Trophoblast cell (in vitro differentiated cells and primary cell): Measurements from ENCODE around the gene TEX13A.
"Not testable (repeated sequence)": the region's sequence is repeated elsewhere in the genome, so short reads cannot be mapped to it uniquely, and the experiment has no call there.

Source experiments
- DNase-seq, 2 donors: peaks; one replicate each; pipeline ENCODE4 v3.0.0-alpha.2; 2016
- H2AFZ ChIP-seq: 2 replicates; pipeline ENCODE4 v1.6.1; 2013; ENCODE audit warnings: low read length, moderate library complexity, mild to moderate bottlenecking; ENCODE audit not compliant: insufficient read depth, poor library complexity
- H2AK5ac ChIP-seq: 2 replicates; pipeline ENCODE4 v1.6.1; 2013; ENCODE audit warnings: mild to moderate bottlenecking, low read length
- H2BK120ac ChIP-seq: 2 replicates; pipeline ENCODE4 v1.6.1; 2013; ENCODE audit warnings: low read length, mild to moderate bottlenecking, moderate library complexity; ENCODE audit not compliant: insufficient read depth, poor library complexity
- H2BK12ac ChIP-seq: 2 replicates; pipeline ENCODE4 v1.6.1; 2013; ENCODE audit warnings: mild to moderate bottlenecking, low read length, moderate library complexity
- H2BK5ac ChIP-seq: 2 replicates; pipeline ENCODE4 v1.6.1; 2013; ENCODE audit warnings: low read length, low read depth, moderate library complexity, mild to moderate bottlenecking; ENCODE audit not compliant: poor library complexity
- H3K14ac ChIP-seq: 2 replicates; pipeline ENCODE4 v1.6.1; 2013; ENCODE audit warnings: mild to moderate bottlenecking, low read length
- H3K18ac ChIP-seq: 2 replicates; pipeline ENCODE4 v1.6.1; 2013; ENCODE audit warnings: mild to moderate bottlenecking, low read length
- H3K23ac ChIP-seq: 2 replicates; pipeline ENCODE4 v1.6.1; 2013; ENCODE audit warnings: low read length
- H3K27ac ChIP-seq: 2 replicates; pipeline ENCODE4 v1.5.1; 2013; ENCODE audit warnings: low read depth, mild to moderate bottlenecking, inconsistent platforms, low read length, moderate library complexity
- H3K27me3 ChIP-seq: 2 replicates; pipeline ENCODE4 v1.6.1; 2013; ENCODE audit warnings: inconsistent platforms, mild to moderate bottlenecking, low read length, moderate library complexity; ENCODE audit not compliant: insufficient read depth
- H3K36me3 ChIP-seq, 2 experiments: 1 replicate in 1 of 2; 2 replicates in 1 of 2; pipeline ENCODE4 v1.6.1; 2013; ENCODE audit warnings: low read length in 2 of 2, mild to moderate bottlenecking in 2 of 2, moderate library complexity in 1 of 2; ENCODE audit not compliant: insufficient read depth in 2 of 2, control insufficient read depth in 1 of 2
- H3K4ac ChIP-seq: 2 replicates; pipeline ENCODE4 v1.6.1; 2013; ENCODE audit warnings: low read depth, mild to moderate bottlenecking, low read length, moderate library complexity
- H3K4me1 ChIP-seq, 2 experiments: 1 replicate in 1 of 2; 2 replicates in 1 of 2; pipeline ENCODE4 v1.6.1; 2013; ENCODE audit warnings: low read length in 2 of 2, mild to moderate bottlenecking in 2 of 2, moderate library complexity in 1 of 2; ENCODE audit not compliant: insufficient read depth in 2 of 2, control insufficient read depth in 1 of 2
- H3K4me2 ChIP-seq: 2 replicates; pipeline ENCODE4 v1.6.1; 2013; ENCODE audit warnings: inconsistent platforms, mild to moderate bottlenecking, low read length, moderate library complexity
- H3K4me3 ChIP-seq: 2 replicates; pipeline ENCODE4 v1.5.1; 2013; ENCODE audit warnings: mild to moderate bottlenecking, low read depth, low read length, inconsistent platforms
- H3K79me1 ChIP-seq: one replicate; pipeline ENCODE4 v1.6.1; 2013; ENCODE audit warnings: low read length
- H3K79me2 ChIP-seq: 2 replicates; pipeline ENCODE4 v1.6.1; 2013; ENCODE audit warnings: low read length, mild to moderate bottlenecking; ENCODE audit not compliant: control insufficient read depth, insufficient read depth, poor library complexity
- H3K9ac ChIP-seq: 2 replicates; pipeline ENCODE4 v1.6.1; 2013; ENCODE audit warnings: mild to moderate bottlenecking, low read length
- H3K9me3 ChIP-seq: 2 replicates; pipeline ENCODE4 v1.6.1; 2013; ENCODE audit warnings: low read depth, mild to moderate bottlenecking, control low read depth, inconsistent platforms, low read length; ENCODE audit not compliant: insufficient read depth
- H4K12ac ChIP-seq: 2 replicates; pipeline ENCODE4 v1.6.1; 2013; ENCODE audit warnings: low read depth, mild to moderate bottlenecking, low read length, moderate library complexity
- H4K8ac ChIP-seq: 2 replicates; pipeline ENCODE4 v1.6.1; 2013; ENCODE audit warnings: low read depth, mild to moderate bottlenecking, low read length, moderate library complexity
- H4K91ac ChIP-seq: one replicate; pipeline ENCODE4 v1.6.1; 2013; ENCODE audit warnings: low read depth, mild to moderate bottlenecking, low read length, moderate library complexity
- WGBS: extraction: QIAGEN DNeasy Blood & Tissue Kit; methylation state at CpG from one replicate; pipeline ENCODE4 v1.1.7; 2013; ENCODE audit warnings: missing lambda C conversion rate; ENCODE audit not compliant: insufficient read length, insufficient coverage; ENCODE audit errors: extremely low coverage; 5-methylcytosine and 5-hydroxymethylcytosine counted together

TEX13A gene

GRCh38 chrX:105241056-105241455 is 20.6 kb upstream of the TEX13A start:
- H3K9ac ChIP-seq: no peak overlapping the region
- no peak for DNase-seq
- no peak overlapping the region for H4K91ac ChIP-seq
- no peaks in the 10 kb centered on the region for H3K79me1 ChIP-seq
- no peak overlapping the region for H2BK5ac ChIP-seq
- WGBS: no CpG with 5 or more reads among the region's 2 CpGs
- no peak overlapping the region for H3K4me2 ChIP-seq
- no peaks in the 10 kb centered on the region for H3K27me3 ChIP-seq
- no peak overlapping the region for H2BK120ac ChIP-seq
- H3K79me2 ChIP-seq: no peaks in the 10 kb centered on the region
- no peak overlapping the region for H3K14ac ChIP-seq
- no peak overlapping the region for H4K12ac ChIP-seq
- no peak overlapping the region for H2AFZ ChIP-seq
- H3K4ac ChIP-seq: no peak overlapping the region
- H3K36me3 ChIP-seq: no peaks in the 10 kb centered on the region
- no peaks in the 10 kb centered on the region for H3K9me3 ChIP-seq
- no peak overlapping the region for H2AK5ac ChIP-seq
- no peak overlapping the region for H3K27ac ChIP-seq
- H4K8ac ChIP-seq: no peak overlapping the region
- no peak overlapping the region for H3K4me3 ChIP-seq
- H2BK12ac ChIP-seq: no peak overlapping the region
- H3K23ac ChIP-seq: no peak overlapping the region
- H3K18ac ChIP-seq: no peak overlapping the region
- H3K4me1 ChIP-seq: no peaks in the 10 kb centered on the region

GRCh38 chrX:105237407-105237806 is 16.9 kb upstream of the TEX13A start:
- no CpG with 5 or more reads among the region's 3 CpGs for WGBS
- H3K4ac ChIP-seq, H3K79me1 ChIP-seq, H4K12ac ChIP-seq, H3K18ac ChIP-seq, H2BK12ac ChIP-seq, H3K79me2 ChIP-seq, H2BK5ac ChIP-seq, H3K23ac ChIP-seq, H2AK5ac ChIP-seq, H3K9me3 ChIP-seq, H2BK120ac ChIP-seq, H3K9ac ChIP-seq, DNase-seq, H3K14ac ChIP-seq, H4K91ac ChIP-seq, H3K4me2 ChIP-seq, H3K4me1 ChIP-seq, H4K8ac ChIP-seq, H3K27ac ChIP-seq, H2AFZ ChIP-seq, H3K4me3 ChIP-seq, H3K27me3 ChIP-seq, H3K36me3 ChIP-seq: not testable (repeated sequence)

DNA sequence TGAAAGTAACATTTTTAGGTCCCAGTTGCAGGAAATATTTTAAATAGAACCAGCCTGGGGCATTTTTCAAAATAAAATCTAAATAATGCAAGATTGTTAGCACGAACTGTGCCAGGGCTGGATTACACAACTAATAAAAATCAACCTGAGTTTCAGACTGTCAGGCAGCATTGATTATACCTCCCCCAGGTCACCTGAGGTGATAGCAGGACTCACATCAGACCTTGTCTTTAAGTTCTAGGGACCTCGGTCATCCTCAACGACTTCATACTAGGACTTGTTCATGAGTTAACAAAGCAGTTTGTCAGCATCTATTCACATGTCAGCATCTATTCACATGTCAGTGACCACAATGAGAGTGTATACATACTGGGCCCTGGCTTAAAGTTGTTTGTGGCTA is 8.7 kb upstream of the TEX13A start:
- H3K23ac ChIP-seq: no peak overlapping the region
- H4K12ac ChIP-seq: no peak overlapping the region
- no CpG with 5 or more reads among the region's 3 CpGs for WGBS
- H2BK120ac ChIP-seq: no peak overlapping the region
- no peak overlapping the region for H3K14ac ChIP-seq
- no peak overlapping the region for H2AFZ ChIP-seq
- no peak overlapping the region for H3K27ac ChIP-seq
- no peak overlapping the region for H3K18ac ChIP-seq
- no peak overlapping the region for H2AK5ac ChIP-seq
- H4K91ac ChIP-seq: no peak overlapping the region
- no peaks in the 10 kb centered on the region for H3K36me3 ChIP-seq
- no peaks in the 10 kb centered on the region for H3K27me3 ChIP-seq
- DNase-seq: no peak
- no peak overlapping the region for H3K4me3 ChIP-seq
- no peaks in the 10 kb centered on the region for H3K79me1 ChIP-seq
- H3K4me2 ChIP-seq: no peak overlapping the region
- no peak overlapping the region for H2BK5ac ChIP-seq
- no peak overlapping the region for H4K8ac ChIP-seq
- no peak overlapping the region for H2BK12ac ChIP-seq
- no peaks in the 10 kb centered on the region for H3K4me1 ChIP-seq
- no peak overlapping the region for H3K9ac ChIP-seq
- H3K9me3 ChIP-seq: no peaks in the 10 kb centered on the region
- H3K4ac ChIP-seq: no peak overlapping the region
- H3K79me2 ChIP-seq: no peaks in the 10 kb centered on the region

- H3K4ac ChIP-seq: no peak overlapping the region
- WGBS: no CpG with 5 or more reads among the region's 2 CpGs
- H3K4me2 ChIP-seq: no peak overlapping the region
- no peaks in the 10 kb centered on the region for H3K27me3 ChIP-seq
- H2BK120ac ChIP-seq: no peak overlapping the region
- no peaks in the 10 kb centered on the region for H3K79me1 ChIP-seq
- H3K4me1 ChIP-seq: no peaks in the 10 kb centered on the region
- no peak overlapping the region for H3K27ac ChIP-seq
- no peak overlapping the region for H4K91ac ChIP-seq
- H3K14ac ChIP-seq: no peak overlapping the region
- H2AFZ ChIP-seq: no peak overlapping the region
- no peaks in the 10 kb centered on the region for H3K9me3 ChIP-seq
- H4K8ac ChIP-seq: no peak overlapping the region
- no peaks in the 10 kb centered on the region for H3K36me3 ChIP-seq
- H2BK5ac ChIP-seq: no peak overlapping the region
- no peak overlapping the region for H2BK12ac ChIP-seq
- H3K23ac ChIP-seq: no peak overlapping the region
- H3K79me2 ChIP-seq: no peaks in the 10 kb centered on the region
- no peak overlapping the region for H4K12ac ChIP-seq
- no peak overlapping the region for H2AK5ac ChIP-seq
- no peak overlapping the region for H3K18ac ChIP-seq
- H3K9ac ChIP-seq: no peak overlapping the region
- DNase-seq: no peak
- no peak overlapping the region for H3K4me3 ChIP-seq
Observed at GRCh38 chrX:105228602-105229001, 8.1 kb upstream of the TEX13A start.
